Inflammatory macrophage treated with lipopolysaccharide for 1 hour (primary cell): Measurements from ENCODE around the gene PCSK4.
"Not testable (repeated sequence)": the region's sequence is repeated elsewhere in the genome, so short reads cannot be mapped to it uniquely, and the experiment has no call there.

ENCODE experiments used
- DNase-seq, 2 donors: peaks; one replicate each; pipeline ENCODE4 v3.0.0-alpha.2; 2020 to 2022

PCSK4 gene

DNA sequence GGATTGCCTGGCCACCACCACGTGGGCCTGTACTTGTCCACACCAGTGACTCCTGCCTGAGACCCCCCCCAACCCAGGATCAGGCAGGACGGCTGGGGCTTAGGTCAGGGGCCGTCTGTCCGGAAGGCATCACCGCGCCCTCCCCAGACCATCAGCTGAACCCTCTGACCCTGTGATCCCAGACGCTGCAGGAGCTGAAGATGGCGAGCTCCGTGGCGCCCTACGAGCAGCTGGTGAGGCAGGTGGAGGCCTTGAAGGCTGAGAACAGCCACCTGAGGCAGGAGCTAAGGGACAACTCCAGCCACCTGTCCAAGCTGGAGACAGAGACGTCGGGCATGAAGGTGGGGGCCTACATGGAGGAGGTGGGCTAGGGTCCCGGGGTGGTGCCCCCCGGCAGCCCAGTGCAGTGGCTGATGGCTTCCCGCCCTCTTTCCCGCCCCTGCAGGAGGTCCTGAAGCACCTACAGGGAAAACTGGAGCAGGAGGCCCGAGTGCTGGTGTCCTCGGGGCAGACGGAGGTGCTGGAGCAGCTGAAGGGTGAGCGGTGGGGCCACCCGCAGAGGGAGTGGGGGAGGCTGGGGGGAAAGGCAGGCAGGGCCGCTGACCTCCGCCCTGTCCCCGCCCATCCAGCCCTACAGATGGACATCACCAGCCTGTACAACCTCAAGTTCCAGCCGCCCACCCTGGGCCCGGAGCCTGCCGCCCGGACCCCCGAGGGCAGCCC is 37.2 kb downstream of the PCSK4 start:
- no peak for DNase-seq

DNA sequence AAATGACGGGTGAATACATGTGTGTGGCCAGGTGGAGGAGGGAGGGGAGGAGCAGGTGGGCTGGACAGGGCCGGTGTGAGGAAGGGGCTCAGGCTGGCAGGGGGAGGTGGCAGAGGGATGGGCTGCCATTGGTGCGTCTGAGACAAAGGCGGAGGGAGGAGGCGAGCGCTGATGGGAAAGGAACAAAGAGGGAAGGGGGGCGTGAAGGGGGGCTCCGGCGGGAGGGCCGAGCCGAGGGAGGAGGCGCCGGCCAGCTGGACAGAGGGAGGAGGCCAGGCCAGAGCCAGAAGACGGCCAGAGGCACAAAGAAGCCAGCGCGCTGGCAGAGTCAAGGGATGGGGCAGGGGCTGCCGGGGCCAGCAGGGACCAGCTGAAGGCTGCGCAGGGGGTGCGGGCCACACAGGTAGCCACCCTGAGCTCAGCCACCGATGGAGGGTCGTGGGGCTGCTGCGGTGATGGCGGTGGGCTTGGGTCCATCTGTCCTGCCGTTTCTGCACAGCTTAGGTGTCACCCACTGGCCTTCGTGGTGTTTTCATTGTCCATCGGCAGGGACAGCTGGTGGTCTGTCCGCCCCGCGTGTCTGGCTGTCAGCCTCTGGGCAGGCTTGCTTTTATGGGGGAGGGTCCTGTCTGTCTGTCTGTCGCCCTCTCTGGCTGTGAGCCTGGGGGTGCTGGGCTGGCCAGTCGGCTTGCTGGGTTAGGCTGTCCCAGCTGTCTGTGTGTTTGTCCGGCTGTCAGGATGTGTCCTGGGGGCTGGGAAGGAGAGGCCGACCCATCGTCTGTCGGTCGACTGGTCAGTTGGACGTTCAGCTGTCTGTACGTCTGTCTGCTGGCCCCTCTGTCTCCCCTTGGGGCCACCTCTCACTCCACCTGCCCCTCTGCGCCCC is 38.0 kb downstream of the PCSK4 start:
- DNase-seq, result no peak

DNA sequence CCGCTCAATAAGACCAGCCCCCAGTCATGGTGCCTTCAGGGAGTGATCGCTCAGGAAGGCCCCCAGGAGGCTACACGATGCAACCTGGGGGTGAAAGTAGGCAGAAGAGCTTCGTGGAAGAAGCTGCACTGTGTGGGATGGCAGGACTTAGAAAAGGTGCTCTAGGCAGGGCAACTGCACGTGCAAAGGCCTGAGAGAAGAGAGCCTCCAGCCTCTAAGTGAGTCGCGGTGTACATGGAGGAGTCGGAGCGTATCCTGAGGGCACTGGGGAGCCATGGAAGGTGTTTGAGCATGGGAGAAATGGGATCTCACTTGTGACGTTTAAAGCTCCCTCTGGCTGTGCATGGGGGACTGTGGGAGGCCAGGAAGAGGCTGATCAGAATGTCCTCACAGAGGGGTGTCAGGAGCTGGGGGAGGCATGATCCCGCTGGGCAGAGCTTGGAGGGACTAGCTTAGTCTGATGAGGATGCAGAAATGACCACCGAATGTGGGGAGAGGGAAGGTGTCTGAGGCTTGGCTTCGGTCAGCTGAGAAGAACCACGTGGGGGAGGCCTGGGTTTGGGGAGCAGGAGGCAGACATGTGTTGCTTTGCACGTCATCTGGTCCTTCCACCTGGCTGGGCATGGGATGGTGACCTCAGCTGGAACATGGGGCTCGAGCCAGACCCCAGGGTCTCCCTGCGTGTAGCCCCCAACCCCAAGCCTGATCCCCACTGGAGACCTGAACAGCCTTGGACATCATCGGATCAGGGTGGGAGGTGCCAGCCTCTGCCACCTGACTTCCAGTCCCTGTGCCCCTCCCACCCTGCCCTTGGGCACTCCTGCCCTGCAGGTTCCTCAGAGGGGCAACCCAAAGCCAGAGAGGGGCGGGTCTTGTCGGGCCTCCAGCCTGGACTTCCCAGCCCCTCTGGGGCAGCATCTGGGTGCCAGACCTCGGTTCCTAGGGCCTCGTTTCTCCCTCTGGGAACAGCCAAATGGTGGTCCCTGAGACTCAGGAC is 39.1 kb downstream of the PCSK4 start:
- no peak for DNase-seq

DNA sequence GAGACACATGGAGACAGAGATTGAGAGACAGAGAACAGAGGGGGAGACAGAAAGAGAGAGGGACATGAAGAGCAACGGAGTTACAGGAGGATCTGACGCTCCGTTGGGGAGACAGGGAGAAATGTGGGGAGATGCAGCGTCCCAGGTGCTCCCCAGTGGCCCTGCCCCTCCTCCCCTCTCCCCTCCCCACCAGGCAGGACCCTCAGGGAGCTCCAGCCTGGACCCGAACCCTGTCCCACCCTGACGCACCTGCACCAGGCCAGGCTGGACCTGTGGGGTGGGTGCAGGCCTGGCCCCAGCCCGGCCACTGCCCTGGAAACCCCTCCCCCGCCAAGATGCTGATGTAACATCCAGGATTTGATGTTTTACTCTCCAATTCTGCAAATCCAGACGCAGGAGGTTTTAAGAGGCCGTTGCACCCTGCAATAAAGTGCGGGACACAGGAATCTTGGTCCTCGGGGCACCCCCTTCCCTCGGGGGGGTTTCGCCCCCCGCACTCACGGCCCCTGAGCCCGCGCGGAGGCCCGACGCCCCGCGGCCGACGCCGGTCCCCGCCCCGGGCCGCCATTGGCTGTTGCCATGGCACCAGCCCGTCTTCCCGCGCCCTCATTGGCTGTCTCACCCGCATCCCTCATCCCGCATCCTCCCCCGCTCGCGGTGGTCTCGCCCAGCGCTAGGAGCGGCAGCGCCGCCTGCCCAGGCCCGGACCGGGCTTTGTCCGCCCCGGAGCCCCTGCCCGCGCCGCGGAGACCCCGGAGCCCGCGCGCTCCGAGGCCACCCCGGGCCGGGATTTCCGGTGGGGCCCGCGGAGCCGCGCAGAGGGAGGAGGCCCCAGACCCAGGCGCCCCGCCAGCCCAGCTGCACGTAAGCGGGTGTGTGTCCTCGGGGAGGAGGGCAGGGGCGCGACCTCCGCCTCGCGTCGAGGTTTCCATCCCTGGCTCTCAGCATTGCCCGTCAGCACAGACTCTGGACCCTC is 40.4 kb downstream of the PCSK4 start, which contains the start of gene APC2:
Gene APC2 (plus strand): TSS at position 655 of the 976 bp plus-strand sequence. CDS start 2,881 bp downstream, outside the sequence.
- DNase-seq, result no peak

DNA sequence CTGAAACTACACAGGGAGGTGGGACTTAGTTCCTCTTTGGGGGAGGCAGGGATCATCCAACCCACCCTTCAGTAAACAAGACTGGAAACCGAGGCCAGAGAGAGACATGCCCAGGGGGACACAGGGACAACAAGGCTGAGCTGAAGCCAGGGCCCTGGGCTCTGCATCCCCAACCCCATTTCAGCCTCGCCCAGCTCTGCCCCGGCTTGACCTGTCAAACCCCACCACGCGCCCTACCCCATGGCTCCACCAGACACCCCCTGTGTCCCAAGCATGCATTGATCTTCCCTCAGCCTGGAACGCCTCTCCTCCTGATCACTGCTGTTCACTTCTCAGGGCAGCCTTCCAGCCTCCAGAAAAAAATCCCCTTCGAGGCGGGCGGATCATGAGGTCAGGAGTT is 42.2 kb downstream of the PCSK4 start:
- DNase-seq, result no peak

DNA sequence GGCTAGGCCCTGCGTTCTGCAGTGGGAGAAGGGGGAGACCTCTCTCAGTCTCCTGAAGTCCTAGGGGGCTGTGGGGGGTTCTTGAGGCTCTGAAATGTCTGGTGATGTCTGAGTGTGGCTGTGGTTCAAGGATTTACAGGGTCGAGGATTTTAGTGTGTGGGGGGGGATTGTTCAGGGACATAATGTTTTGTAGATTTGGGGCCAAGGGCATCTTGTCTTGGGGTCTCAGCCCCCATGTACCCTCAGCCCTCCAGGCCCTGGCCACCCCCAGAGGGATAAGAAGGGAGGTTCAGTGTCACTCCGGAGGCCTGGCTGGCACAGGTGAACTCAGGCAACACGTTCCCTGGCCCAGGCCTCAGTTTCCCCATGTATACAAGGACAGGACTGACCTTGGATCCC is 42.6 kb downstream of the PCSK4 start:
- DNase-seq, result no peak

DNA sequence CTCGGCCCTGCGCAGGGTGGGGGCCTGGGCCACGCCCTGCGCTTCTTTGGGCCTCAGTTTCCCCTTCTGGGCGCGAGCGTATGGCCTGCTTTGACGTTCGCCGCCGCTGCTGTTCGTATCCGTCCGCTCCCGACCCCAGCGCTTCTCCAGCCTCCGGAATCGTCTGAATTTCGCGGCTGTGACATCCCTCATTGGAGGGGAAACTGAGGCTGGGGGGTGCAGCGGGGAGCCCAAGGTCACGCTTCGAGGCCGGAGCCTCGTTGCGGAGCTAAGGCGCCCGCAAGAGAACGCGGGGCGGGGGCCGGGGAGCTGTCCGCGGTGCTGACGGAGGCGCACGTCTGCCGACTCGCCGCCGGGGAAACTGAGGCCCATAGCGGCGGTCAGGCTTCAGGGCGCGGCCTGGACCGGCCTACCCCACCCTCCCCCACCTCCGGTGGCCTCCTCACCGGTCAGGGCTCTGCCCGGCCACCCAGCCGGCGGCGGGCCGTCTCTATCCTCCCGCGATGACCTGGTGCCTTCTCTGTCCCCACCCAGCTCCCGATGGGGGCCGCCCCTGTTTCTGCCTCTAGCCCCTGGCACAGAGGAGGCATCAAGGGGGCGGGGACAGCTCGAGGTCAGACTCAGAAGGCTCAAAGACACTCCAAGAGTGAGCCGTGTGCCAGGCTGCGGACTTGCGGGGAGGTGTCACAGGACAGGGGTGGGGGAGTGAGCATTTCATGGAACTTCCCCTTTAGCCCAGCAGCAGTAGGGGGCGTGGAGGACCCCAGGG is 43.3 kb downstream of the PCSK4 start:
- DNase-seq, result no peak

DNA sequence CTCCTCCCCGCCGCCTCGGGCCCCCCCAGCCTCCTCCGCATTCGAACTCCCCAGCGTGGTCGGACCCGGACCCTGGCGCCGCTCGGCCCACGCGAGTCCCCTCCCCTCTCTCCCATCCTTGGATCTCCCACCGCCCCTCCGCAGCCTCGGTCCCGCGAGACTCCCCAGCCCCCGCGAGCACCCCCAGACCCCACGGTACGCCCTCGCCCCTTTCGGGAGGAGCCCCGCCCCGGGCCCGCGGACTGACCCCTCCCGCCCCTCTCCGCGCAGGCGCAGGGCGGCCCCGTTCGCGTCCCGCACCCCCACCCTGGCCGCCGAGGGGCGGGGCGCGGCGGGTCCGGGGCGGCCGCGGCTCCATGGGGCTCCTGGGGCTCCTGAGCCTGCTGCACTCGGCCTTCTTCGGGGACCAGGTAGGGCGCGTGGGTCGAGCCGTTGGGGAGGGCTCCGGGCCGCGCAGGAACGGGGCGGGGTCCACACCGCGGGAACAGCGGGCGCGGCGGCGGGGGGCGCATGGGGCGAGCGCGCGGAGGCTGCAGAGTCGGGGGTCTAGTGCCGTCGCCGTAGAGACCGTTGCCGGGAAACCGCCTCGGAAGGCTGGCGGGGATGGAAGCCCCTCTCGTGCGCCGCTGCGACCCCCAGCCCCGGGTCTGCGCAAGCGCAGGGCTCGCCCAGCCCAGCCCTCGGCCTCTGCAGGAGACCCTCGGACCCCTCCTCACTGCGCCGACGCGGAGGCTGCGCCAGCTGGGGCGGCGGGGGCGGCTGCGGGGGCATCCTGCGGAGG is 44.0 kb downstream of the PCSK4 start:
- DNase-seq, result no peak

DNA sequence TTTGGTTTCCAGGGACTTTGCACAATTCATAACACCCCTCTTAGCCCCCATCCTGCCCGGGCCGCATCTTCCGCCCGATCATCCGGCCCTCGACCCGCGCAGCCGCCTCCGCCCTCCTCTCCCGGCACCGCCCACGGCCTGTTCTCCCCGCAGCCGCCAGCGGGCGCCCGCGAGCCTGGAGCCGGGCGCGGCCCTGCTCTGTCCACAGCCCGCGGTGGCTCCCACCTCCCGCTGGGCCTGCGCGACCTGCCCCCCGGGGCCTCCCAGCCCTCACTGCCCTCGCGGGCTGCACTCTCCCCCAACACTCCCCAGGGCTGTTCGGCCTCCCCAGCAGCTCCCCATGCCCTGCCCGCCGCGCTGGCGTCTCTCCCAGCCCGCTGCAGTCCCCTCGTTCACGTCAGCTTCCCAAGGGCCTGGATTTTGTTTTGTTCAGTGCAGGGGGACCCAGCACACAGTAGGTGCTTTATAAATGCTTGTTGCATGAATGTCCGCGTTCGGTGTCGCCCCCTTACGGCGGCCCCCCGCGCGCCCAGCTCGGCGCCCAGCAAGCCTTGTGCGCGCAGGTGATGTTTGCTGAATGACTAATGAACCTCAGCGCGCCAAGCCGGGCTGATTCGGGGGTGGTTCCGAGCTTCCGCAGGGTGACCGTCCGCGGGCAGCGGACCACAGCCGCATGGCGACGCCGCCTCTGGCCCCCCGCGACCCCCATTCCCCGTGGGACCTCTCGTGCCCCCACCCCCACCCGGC is 44.8 kb downstream of the PCSK4 start:
- DNase-seq, result peak; percentile 35 to 85

DNA sequence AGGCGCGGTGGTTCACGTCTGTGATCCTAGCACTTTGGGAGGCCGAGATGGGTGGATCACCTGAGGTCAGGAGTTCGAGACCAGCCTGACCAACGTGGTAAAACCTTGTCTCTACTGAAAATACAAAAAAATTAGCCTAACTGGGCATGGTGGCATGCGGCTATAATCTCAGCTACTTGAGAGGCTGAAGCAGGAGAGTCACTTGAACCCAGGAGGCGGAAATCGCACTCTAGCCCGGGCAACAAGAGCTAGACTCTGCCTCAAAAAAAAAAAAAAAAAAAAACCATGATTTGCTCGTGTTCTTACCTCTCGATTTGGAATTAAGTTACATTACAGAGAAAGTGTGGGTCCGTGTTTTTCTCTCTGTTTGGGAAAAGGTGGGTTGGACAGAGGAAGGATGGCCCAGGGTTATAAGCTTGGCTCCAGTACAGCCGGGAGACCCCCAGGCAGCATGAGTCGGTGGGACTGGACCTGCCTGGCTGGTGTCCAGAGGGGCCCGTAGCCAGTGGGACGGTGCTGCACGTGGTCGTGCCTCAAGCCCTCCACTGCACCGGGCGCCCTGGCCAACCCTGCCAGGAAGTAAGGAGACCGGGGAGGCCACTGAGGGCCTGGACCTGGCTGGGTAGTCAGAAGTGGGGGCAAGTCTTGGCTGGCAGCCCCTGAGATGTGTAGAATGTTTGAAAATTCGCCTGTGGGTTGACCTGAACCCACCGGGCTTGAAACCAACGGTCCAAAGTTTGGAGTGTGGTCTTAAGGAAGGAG is 48.3 kb downstream of the PCSK4 start:
- DNase-seq, result no peak

DNA sequence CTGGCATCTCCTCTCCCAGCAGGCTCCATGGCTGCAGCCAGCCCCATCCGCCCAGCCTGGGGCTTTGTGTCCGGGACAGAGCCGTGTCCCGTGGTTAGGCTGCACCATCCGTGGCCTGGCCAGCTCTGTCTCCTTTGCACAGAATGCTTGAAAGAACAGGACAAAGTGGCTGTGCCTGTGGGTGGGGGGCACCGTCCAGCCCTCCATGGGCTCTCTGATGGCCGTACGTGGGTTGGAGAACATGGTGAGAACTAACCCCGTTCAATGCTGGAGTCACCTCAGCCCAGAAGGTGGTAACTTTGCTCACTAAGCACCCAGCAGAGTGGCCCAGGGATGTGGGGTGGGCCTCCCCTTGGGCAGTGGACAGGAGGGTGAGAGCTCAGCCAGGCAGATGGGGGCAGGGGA is 49.1 kb downstream of the PCSK4 start:
- DNase-seq, result no peak

DNA sequence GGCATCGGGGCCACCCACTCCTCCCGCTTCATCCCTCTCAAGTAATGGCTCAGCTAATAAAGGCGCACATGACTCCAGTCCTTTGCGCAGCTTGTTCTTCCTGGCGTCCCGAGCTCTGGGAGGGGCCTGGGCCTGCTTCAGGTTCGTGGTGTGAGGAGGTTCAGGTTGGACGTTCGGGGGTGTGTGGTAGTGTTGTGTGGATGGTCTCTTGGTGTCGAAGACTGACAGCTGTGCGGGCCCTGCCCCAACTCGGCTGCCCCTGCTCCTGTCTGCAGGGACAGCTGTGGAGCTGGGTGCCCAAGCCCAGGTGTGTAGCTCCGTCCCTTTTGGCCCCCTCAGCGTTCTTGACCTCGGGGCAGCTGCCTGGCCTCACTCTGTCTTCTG is 49.7 kb downstream of the PCSK4 start:
- DNase-seq, result no peak

DNA sequence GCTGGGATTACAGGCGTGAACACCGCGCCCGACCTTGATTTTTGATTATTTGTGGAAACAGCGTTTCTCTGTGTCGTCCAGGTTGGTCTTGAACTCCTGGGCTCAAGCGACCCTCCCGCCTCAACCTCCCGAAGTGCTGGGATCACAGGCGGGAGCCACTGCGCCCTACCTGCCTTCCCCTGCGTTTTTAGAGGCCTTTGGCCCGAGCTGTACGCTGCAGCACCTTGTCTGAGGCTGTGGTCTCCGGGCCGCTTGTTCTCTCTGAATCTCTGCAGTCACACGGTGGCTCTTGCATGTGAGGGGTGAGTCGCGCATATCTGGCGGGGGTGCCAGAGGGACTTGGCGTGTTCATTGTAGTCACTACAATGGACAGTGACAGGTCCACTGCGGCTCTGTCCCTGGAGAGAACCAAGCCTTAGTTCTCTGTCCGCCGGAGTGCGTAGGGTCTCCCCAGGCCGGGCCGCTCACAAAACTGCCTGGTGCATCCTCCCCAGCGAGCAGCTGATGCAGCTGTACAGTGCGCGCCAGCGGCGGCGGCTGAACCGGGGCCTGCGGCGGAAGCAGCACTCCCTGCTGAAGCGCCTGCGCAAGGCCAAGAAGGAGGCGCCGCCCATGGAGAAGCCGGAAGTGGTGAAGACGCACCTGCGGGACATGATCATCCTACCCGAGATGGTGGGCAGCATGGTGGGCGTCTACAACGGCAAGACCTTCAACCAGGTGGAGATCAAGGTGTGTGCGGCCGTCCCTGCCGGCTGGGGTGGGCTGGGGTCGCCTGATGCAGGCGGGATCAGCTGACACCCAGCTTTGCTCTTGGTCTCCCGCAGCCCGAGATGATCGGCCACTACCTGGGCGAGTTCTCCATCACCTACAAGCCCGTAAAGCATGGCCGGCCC is 50.4 kb downstream of the PCSK4 start:
- DNase-seq, result not testable (repeated sequence)

DNA sequence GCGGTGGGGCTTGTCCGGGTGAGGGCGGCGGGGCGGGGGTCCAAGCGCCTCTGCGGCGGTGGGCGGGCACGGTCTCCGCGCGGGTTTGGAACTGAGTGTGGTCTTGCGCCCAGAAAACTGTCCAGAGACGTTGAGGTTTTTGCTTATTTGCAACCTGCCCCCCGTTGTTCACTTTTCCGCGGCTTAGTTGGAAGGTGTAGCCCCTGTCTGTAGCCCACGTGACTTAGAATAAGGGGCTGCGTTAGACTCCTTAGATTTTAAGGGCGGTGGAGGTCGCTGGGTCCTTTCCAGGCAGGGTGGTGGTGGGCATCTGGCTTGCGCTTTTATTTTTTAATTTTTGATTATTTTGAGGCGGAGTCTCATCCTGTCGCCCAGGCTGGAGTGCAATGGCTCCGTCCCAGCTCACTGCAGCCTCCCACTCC is 51.2 kb downstream of the PCSK4 start:
- no peak for DNase-seq

DNA sequence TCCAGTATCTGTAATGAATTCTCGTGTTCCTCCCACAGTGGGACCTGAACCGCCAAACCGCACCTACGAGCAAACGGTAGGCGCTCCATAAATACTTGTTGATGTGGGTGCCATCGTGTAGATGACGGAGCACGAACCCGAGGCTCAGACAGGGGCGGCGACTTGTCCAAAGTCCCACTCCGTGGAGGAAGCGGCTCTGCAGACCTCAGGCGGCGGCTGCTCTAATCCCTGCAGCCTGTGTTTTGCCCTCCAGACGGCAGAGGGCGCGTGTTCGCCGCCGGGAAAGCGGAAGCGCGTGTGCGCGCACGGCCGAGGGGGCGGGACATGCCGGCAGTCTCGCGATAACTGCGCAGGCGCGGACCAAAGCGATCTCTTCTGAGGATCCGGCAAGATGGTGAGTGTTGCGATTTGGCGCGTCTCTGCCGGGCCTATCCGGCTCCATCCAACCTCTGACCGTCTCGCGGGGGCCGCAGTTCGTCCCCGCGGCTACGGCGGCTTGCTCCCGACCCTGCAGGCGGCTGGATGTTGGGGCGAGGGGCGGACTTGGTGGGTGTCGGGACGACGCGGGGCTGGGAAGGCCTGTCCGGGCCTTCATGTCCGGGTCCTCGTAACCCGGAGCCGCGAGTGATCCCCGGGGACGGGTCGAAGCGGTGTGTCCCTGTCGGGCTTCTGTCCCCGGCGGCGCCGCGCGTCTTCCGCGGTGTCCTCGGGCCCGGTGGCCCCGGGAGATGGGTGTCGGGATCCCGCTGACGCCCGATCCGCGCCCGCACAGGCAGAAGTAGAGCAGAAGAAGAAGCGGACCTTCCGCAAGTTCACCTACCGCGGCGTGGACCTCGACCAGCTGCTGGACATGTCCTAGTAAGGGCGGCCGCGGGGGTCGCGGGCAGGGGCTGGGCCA is 51.9 kb downstream of the PCSK4 start, which contains the start of gene RPS15:
Gene RPS15 (plus strand): TSS at position 362 of the 898 bp plus-strand sequence. CDS start 30 bp downstream, at position 392.
- peak; percentile 89 to 97 for DNase-seq

DNA sequence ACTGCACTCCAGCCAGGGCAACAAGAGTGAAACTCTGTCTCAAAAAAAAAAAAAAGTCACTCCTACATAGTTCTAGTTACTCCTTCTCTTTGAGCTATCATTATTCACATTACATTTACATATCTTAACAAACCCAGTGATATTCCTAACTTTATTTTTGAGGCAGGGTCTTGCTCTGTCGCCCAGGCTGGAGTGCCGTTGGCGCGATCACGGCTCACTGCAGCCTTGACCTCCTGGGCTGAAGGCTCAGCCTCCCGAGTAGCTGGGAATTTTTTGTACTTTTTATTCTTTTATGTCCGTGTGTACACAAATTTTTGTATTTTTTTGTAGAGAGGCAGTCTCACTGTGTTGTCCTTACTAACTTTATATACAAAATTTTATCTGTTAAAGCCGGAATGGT is 52.5 kb downstream of the PCSK4 start:
- DNase-seq, result no peak
